ENCODE data around the gene PRAMEF20.
"Not testable (repeated sequence)": the region's sequence is repeated elsewhere in the genome, so short reads cannot be mapped to it uniquely, and the experiment has no call there.

GRCh38 chr1:13368544-13368943, 41.7 kb upstream of the PRAMEF20 start:
- TF ChIP-seq CTCF, POLR2A, POLR2AphosphoS5 (IDR thresholded peaks at IDR 0.05): not testable (repeated sequence)
